SK-N-SH (cell line): ENCODE data around the gene LMO7. TPM values are rescaled to one million over a fixed set of nuclear protein-coding genes. Genes with fewer than 3 reads are reported as not detected.

Experiments
- CTCF ChIA-PET: fragments of 300-600, 350-600 bp; formaldehyde crosslinking; extraction: SDS; loops from one replicate; lab custom pipeline; 2021; lab: Yijun Ruan, JAX
- POLR2A ChIA-PET: fragments of 350-600 bp; sonication (Branson Sonifier 250); formaldehyde crosslinking; extraction: SDS; loops from one replicate; lab custom pipeline; 2020; ENCODE audit warnings: antibody characterized with exemption, inconsistent platforms; lab: Yijun Ruan, JAX
- DNase-seq: peaks from one replicate; pipeline ENCODE4 v3.0.0; 2012
- H2AFZ ChIP-seq: fragments of 200-600 bp; sonication (generic); 2 replicates; pipeline ENCODE4 v1.8.1; 2016; ENCODE audit warnings: antibody characterized with exemption, mild to moderate bottlenecking, low read depth
- H3F3A ChIP-seq: fragments of 200-600 bp; sonication (generic); replicated peaks from 2 replicates; pipeline ENCODE3; 2016; ENCODE audit warnings: antibody characterized with exemption, mild to moderate bottlenecking; ENCODE audit not compliant: insufficient read depth
- H3K27ac ChIP-seq, 2 experiments: fragments of 200-500 bp in 1 of 2; fragments of 200-600 bp in 1 of 2; sonication (Bioruptor generic) in 1 of 2; sonication (generic), shearing (Covaris generic) in 1 of 2; 2 replicates each; pipeline versions ENCODE4 v1.5.1 to v1.6.1; 2014 to 2016; ENCODE audit warnings: low read depth in 2 of 2, inconsistent platforms in 1 of 2, low read length in 1 of 2, mild to moderate bottlenecking in 1 of 2, mixed read lengths in 1 of 2
- H3K27me3 ChIP-seq: fragments of 200-600 bp; sonication (generic), shearing (Covaris generic); 2 replicates; pipeline ENCODE4 v1.6.1; 2016; ENCODE audit warnings: mixed run types; ENCODE audit not compliant: insufficient read depth
- H3K36me3 ChIP-seq, 2 experiments: fragments of 200-500 bp in 1 of 2; fragments of 200-600 bp in 1 of 2; sonication (Bioruptor generic) in 1 of 2; sonication (generic) in 1 of 2; replicated peaks in 1 of 2; 2 replicates each; pipeline versions ENCODE3 to v1.5.1; 2014 to 2016; ENCODE audit warnings: low read length in 1 of 2, mild to moderate bottlenecking in 1 of 2; ENCODE audit not compliant: insufficient read depth in 2 of 2, control insufficient read depth in 1 of 2
- H3K4me1 ChIP-seq, 2 experiments: fragments of 200-500 bp in 1 of 2; fragments of 200-600 bp in 1 of 2; sonication (Bioruptor generic) in 1 of 2; sonication (generic), shearing (Covaris generic) in 1 of 2; 2 replicates each; pipeline versions ENCODE4 v1.5.1 to v1.6.1; 2014 to 2016; ENCODE audit warnings: low read depth in 1 of 2, low read length in 1 of 2, mixed run types in 1 of 2; ENCODE audit not compliant: insufficient read depth in 2 of 2, control insufficient read depth in 1 of 2
- H3K4me2 ChIP-seq: fragments of 200-600 bp; sonication (generic), shearing (Covaris generic); 2 replicates; pipeline ENCODE4 v1.6.1; 2017; ENCODE audit warnings: mixed run types
- H3K4me3 ChIP-seq, 2 experiments: fragments of 200-500 bp in 1 of 2; fragments of 200-600 bp in 1 of 2; sonication (Bioruptor generic) in 1 of 2; sonication (generic), shearing (Covaris generic) in 1 of 2; 2 replicates each; pipeline versions ENCODE4 v1.5.1 to v1.8.1; 2014 to 2016; ENCODE audit warnings: low read depth in 2 of 2, inconsistent platforms in 1 of 2, low read length in 1 of 2, mild to moderate bottlenecking in 1 of 2, mixed read lengths in 1 of 2, moderate library complexity in 1 of 2
- H3K79me2 ChIP-seq: fragments of 200-600 bp; sonication (generic); 2 replicates; pipeline ENCODE4 v1.8.1; 2017; ENCODE audit warnings: mild to moderate bottlenecking; ENCODE audit not compliant: insufficient read depth
- H3K9ac ChIP-seq: fragments of 200-600 bp; sonication (generic); 2 replicates; pipeline ENCODE4 v1.6.1; 2017; ENCODE audit warnings: mixed run types
- H3K9me2 ChIP-seq: fragments of 200-600 bp; sonication (generic); 2 replicates; pipeline ENCODE4 v1.6.1; 2017; ENCODE audit warnings: mixed run types
- H3K9me3 ChIP-seq: fragments of 200-600 bp; sonication (generic); 2 replicates; pipeline ENCODE4 v1.6.1; 2017; ENCODE audit warnings: mixed run types, mild to moderate bottlenecking, moderate library complexity
- H4K20me1 ChIP-seq: fragments of 200-600 bp; sonication (generic); 2 replicates; pipeline ENCODE4 v1.6.1; 2017; ENCODE audit warnings: mild to moderate bottlenecking, mixed run types; ENCODE audit not compliant: insufficient read depth
- CHD2 ChIP-seq: fragments of 150-350 bp; IDR thresholded peaks from 2 replicates; pipeline ENCODE4 v1.6.1; 2018; ENCODE audit warnings: low read length; ENCODE audit not compliant: partially characterized antibody
- EP300 ChIP-seq, 2 experiments: IDR thresholded peaks; 2 replicates each; pipeline versions ENCODE4 v1.4.0 to v1.6.1; 2012; ENCODE audit warnings: borderline replicate concordance in 1 of 2, low read depth in 1 of 2, low read length in 1 of 2
- EZH2phosphoT487 ChIP-seq: fragments of 200-600 bp; sonication (generic); IDR thresholded peaks from 2 replicates; pipeline ENCODE4 v1.6.1; 2017; ENCODE audit warnings: low read depth, mixed run types, mild to moderate bottlenecking, antibody characterized with exemption, moderate library complexity, borderline replicate concordance
- FOSL2 ChIP-seq: IDR thresholded peaks from 2 replicates; pipeline ENCODE4 v1.4.0; 2012; ENCODE audit warnings: low read depth, mild to moderate bottlenecking, moderate library complexity, borderline replicate concordance
- FOXJ3 ChIP-seq: sonication (generic); formaldehyde crosslinking; IDR thresholded peaks from 2 replicates; pipeline ENCODE4 v1.5.1; 2020; ENCODE audit warnings: mild to moderate bottlenecking, missing genetic modification reagents
- FOXM1 ChIP-seq: IDR thresholded peaks from 2 replicates; pipeline ENCODE4 v1.4.0; 2012; ENCODE audit warnings: low read depth, mild to moderate bottlenecking
- GATA2 ChIP-seq: sonication (generic); formaldehyde crosslinking; IDR thresholded peaks from 2 replicates; pipeline ENCODE4 v1.5.0; 2020; ENCODE audit warnings: mild to moderate bottlenecking, missing genetic modification reagents
- IRF3 ChIP-seq: fragments of 150-350 bp; IDR thresholded peaks from 2 replicates; pipeline ENCODE4 v1.6.1; 2016; ENCODE audit warnings: mild to moderate bottlenecking, low read depth, low read length
- MEF2A ChIP-seq: IDR thresholded peaks from 2 replicates; pipeline ENCODE4 v1.4.0; 2012; ENCODE audit warnings: low read depth, borderline replicate concordance
- MXI1 ChIP-seq: IDR thresholded peaks from 2 replicates; pipeline ENCODE4 v1.6.1; 2012; ENCODE audit warnings: mild to moderate bottlenecking, low read depth, low read length, improper control_type of control experiment
- NFIC ChIP-seq: IDR thresholded peaks from 2 replicates; pipeline ENCODE4 v1.4.0; 2012; ENCODE audit warnings: borderline replicate concordance
- POLR2AphosphoS5 ChIP-seq: IDR thresholded peaks from 2 replicates; pipeline ENCODE4 v1.6.1; 2012; ENCODE audit warnings: low read depth, low read length
- RAD21 ChIP-seq: IDR thresholded peaks from 2 replicates; pipeline ENCODE4 v1.6.1; 2012; ENCODE audit warnings: mild to moderate bottlenecking, low read length
- RCOR1 ChIP-seq: fragments of 150-350 bp; IDR thresholded peaks from 2 replicates; pipeline ENCODE4 v1.6.1; 2017; ENCODE audit warnings: antibody characterized with exemption, low read length
- RFX5 ChIP-seq: IDR thresholded peaks from 2 replicates; pipeline ENCODE4 v1.6.1; 2012; ENCODE audit warnings: mild to moderate bottlenecking, improper control_type of control experiment, low read length
- RXRA ChIP-seq: IDR thresholded peaks from 2 replicates; pipeline ENCODE4 v1.4.0; 2012; ENCODE audit warnings: low read depth, mild to moderate bottlenecking, borderline replicate concordance
- SIN3A ChIP-seq: IDR thresholded peaks from 2 replicates; pipeline ENCODE4 v1.6.1; 2012; ENCODE audit warnings: low read depth, mild to moderate bottlenecking, low read length, moderate library complexity, borderline replicate concordance
- SMC3 ChIP-seq: IDR thresholded peaks from 2 replicates; pipeline ENCODE4 v1.6.1; 2012; ENCODE audit warnings: low read depth, low read length, improper control_type of control experiment
- TAF1 ChIP-seq: IDR thresholded peaks from 2 replicates; pipeline ENCODE4 v1.6.1; 2012; ENCODE audit warnings: low read depth, mild to moderate bottlenecking, low read length, moderate library complexity, borderline replicate concordance
- TCF12 ChIP-seq: IDR thresholded peaks from 2 replicates; pipeline ENCODE4 v1.4.0; 2012
- TEAD4 ChIP-seq: IDR thresholded peaks from 2 replicates; pipeline ENCODE4 v1.4.0; 2012; ENCODE audit warnings: mild to moderate bottlenecking, borderline replicate concordance; ENCODE audit not compliant: insufficient read depth
- USF1 ChIP-seq: IDR thresholded peaks from 2 replicates; pipeline ENCODE4 v1.4.0; 2012; ENCODE audit warnings: low read depth, borderline replicate concordance
- YY1 ChIP-seq: IDR thresholded peaks from 2 replicates; pipeline ENCODE4 v1.4.0; 2012; ENCODE audit warnings: low read depth, mild to moderate bottlenecking
- ZBTB33 ChIP-seq: IDR thresholded peaks from 2 replicates; pipeline ENCODE4 v1.4.0; 2012; ENCODE audit warnings: low read depth, borderline replicate concordance
- WGBS: methylation state at CpG from one replicate; pipeline ENCODE4 v1.1.6; 2017; ENCODE audit warnings: low lambda C conversion rate; 5-methylcytosine and 5-hydroxymethylcytosine counted together
- polyA plus RNA-seq, 3 experiments: library from polyadenylated mRNA; depleted of rRNA; stranded (reverse); fragments of >200 nt; gene quantifications; 2 replicates each; pipeline ENCODE4 v1.2.3, GENCODE V29; 2012

Gene LMO7
- polyA plus RNA-seq, 1 of the 3 experiments (the other 2 are of a cell fraction), result 83.6 TPM

DNA sequence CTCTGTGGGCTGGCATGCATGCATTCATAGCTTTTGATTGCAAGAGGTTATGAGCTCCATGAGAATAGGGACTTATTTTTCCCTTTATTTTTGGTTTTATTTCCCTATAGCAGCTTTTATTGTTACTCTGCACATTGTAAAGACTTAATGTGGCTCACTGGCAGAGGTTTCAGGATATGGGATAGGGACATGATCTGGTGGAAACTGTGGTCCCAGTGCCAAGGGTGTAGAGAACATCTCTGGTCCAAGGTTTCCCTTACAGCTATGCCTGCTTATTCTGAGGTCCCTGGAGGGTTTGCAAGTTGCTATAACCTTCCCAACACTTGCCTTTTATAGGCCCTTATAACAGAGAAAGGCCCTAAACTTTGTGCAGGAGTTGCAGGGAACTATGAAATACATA, 33.6 kb downstream of the LMO7 start:
- Histone ChIP-seq H3F3A (peaks cover 32% of the 10 kb centered on the region), H3K27me3 (no peaks in the 10 kb centered on the region), H3K4me1 (peaks cover 3 to 20% of the 10 kb centered on the region in 2 experiments; a peak in 3 of 4 replicates), H3K9me2 (no peaks in the 10 kb centered on the region), H4K20me1 (peaks cover 94% of the 10 kb centered on the region), H3K79me2 (peaks cover 99% of the 10 kb centered on the region), H3K27ac (peak overlapping the region in 1 of 2 experiments; percentile 41; a peak in 3 of 4 replicates), H2AFZ (no peak overlapping the region), H3K36me3 (peaks cover 4 to 39% of the 10 kb centered on the region in 2 experiments)
- DNase-seq, result no peak
- CTCF ChIA-PET, result interaction anchor here (0.6 to 2.2 kb wide), 3 partner anchors 26 to 1788 kb away, joined by 3 to 14 read pairs (median 3); no protein-coding TSS in a partner anchor
- TF ChIP-seq GATA2 (CRISPR knock-in tag) (no peak), FOSL2 (no peak), MEF2A (no peak), SIN3A (no peak), IRF3 (no peak), RCOR1 (no peak), TAF1 (no peak), RFX5 (no peak), ZBTB33 (no peak), RXRA (no peak), CHD2 (no peak), FOXJ3 (CRISPR knock-in tag) (no peak), SMC3 (no peak), TCF12 (no peak), YY1 (no peak)
- TF ChIP-seq, all 33 proteins: peak for 0
- Histone ChIP-seq H3K4me2 (peak overlapping the region; percentile 15), H3K9ac (no peak overlapping the region), H3K9me3 (no peaks in the 10 kb centered on the region), H3K4me3 (no peak overlapping the region)
- POLR2A ChIA-PET, result no interaction called here

DNA sequence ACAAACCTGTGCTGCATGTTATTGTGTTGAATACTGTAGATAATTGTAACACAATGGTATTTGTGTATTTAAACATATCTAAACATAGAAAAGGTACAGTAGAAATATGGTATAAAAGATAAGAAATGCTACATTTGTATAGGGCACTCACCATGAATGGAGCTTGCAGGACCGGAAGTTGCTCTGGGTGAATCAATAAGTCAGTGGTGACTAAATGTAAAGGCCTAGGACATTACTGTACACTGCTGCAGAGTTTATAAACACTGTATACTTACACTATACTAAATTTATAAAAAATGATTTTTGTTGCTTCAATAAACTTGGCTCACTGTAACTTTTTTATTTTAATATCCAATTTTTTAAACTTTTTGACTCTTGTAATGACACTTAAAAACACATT, 34.4 kb downstream of the LMO7 start:
- H2AFZ ChIP-seq, result no peak overlapping the region
- DNase-seq, result no peak
- H3K27me3 ChIP-seq, result no peaks in the 10 kb centered on the region
- TF ChIP-seq CHD2 (no peak), NFIC (no peak), TEAD4 (no peak), FOXM1 (no peak), IRF3 (no peak), EP300 (IDR thresholded peaks at IDR 0.05; ENCODE audit: borderline replicate concordance in 1 of 2, low read depth in 1 of 2, low read length in 1 of 2) (no peak), POLR2AphosphoS5 (no peak), EZH2phosphoT487 (no peak), RAD21 (no peak), SMC3 (no peak), MXI1 (no peak), USF1 (no peak), RFX5 (no peak), RCOR1 (no peak), TCF12 (no peak), FOSL2 (no peak)
- ChIA-PET CTCF (no interaction called here), POLR2A (no interaction called here)
- no peaks in the 10 kb centered on the region for H3K9me3 ChIP-seq
- peaks cover 99% of the 10 kb centered on the region for H3K79me2 ChIP-seq
- no peaks in the 10 kb centered on the region for H3K9me2 ChIP-seq
- H3K27ac ChIP-seq, result peak overlapping the region in 1 of 2 experiments; percentile 41; a peak in 2 of 4 replicates
- peaks cover 38% of the 10 kb centered on the region for H3F3A ChIP-seq
- H3K4me2 ChIP-seq, result no peak overlapping the region
- no peak overlapping the region for H3K9ac ChIP-seq
- no peak overlapping the region for H3K4me3 ChIP-seq
- H4K20me1 ChIP-seq, result peaks cover 96% of the 10 kb centered on the region
- 70% methylated on average over 1 of the region's 1 CpG for WGBS
- H3K4me1 ChIP-seq, result peaks cover 3 to 20% of the 10 kb centered on the region in 2 experiments; a peak in 3 of 4 replicates
- peaks cover 4 to 36% of the 10 kb centered on the region in 2 experiments for H3K36me3 ChIP-seq
